GM21619 (cell line): ENCODE results near the gene PPP2R1B.

Experiments used
- ATAC-seq: cut with Tn5 transposase; IDR thresholded peaks from one replicate; pipeline ENCODE4 v1.9.1; 2021; ENCODE audit not compliant: unreplicated experiment

The PPP2R1B gene

GRCh38 chr11:111697933-111698371 is 68.2 kb downstream of the PPP2R1B start:
- ATAC-seq = peak; percentile 59

- ATAC-seq = no peak
Observed at GRCh38 chr11:111696556-111696955, 69.6 kb downstream of the PPP2R1B start.

GRCh38 chr11:111694851-111695250 is 71.3 kb downstream of the PPP2R1B start:
- no peak for ATAC-seq

DNA sequence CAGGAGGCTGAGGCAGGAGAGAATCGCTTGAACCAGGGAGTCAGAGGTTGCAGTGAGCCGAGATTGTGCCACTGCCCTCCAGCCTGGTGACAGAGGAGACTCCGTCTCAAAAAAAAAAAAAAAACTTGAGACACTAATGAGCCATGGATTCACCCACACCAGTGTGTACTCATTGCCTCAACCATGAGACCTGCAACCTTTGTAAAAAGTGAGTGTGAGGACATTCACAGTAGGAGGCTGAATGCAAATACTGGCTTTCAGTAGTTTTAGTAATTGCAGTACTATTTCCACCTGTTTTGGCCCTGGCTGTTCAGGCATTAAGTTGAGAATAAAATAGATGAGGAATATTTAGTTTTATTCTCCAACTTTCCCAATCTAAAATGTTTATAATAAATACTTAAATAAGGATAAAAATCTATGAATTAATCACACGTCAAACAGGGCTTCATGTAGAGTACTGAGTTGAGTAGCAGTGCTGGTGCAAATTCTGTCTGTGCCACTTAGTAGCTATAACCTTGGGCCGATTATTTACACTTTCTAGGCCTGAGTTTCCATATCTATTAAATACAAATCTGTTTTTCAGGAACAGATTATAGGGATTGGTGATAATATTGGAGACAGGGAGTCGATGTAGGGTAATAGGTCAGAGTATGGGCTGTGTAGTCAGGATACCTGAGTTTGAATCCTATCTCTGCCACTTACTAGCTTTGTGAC is 72.8 kb downstream of the PPP2R1B start:
- no peak for ATAC-seq

DNA sequence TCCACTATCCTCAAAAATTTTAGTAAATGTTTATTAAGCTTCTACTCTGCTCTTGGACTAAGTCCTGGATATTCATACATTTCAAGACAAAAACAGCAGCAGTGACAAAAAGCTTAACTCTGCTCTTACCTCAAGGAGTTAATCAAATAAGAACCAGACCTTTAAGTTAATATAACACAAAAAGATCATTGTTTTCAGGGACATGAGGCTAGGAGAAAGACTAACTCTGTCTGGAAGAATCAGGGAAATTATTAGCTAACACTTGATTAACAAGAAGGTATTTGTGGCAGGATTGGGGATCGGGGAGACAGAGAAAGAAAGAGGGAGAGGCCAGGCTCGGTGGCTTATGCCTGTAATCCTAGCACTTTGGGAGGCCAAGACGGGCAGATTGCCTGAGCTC is 74.4 kb downstream of the PPP2R1B start:
- no peak for ATAC-seq

DNA sequence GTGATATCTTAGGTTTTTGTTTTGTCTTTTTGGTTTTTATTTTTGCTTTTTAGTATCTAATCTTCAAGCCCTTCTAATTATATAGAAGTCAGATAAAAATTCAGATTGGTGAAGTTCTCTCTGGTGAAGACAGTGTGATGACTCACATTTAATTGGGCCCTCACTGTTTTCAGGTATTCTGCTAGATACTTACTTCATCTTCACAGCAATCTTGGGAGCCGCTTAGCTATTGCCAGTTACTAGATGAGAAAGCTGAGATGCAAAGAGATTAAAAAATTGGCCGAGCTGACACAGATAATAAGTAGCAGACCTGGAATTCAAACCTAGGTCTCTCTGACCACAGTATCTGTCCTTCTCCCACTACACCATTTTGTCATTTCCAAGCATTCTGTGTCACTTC is 75.0 kb downstream of the PPP2R1B start:
- no peak for ATAC-seq

- no peak for ATAC-seq
Observed at GRCh38 chr11:111688013-111688412, 78.2 kb downstream of the PPP2R1B start.

DNA sequence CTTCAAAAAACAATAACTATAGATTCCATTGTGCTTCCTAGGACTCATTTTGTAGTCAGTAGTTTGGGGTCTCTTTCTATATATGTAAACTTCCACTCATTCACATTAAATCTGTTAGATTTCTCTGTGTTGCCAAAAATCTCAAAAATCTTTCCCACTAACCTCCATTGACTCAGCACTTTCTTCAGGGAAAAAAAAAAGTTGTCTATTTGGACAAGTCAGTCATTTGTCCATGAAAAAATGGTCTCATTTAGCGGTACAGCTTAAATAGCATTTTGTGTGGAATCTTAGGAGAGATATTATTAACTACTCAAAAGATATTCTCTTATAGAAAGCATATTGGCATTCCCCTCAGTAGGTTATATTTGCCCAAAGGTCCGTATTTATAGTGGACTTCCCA is 81.9 kb downstream of the PPP2R1B start:
- ATAC-seq = no peak

- ATAC-seq = no peak
Observed at GRCh38 chr11:111683806-111684205, 82.4 kb downstream of the PPP2R1B start.

DNA sequence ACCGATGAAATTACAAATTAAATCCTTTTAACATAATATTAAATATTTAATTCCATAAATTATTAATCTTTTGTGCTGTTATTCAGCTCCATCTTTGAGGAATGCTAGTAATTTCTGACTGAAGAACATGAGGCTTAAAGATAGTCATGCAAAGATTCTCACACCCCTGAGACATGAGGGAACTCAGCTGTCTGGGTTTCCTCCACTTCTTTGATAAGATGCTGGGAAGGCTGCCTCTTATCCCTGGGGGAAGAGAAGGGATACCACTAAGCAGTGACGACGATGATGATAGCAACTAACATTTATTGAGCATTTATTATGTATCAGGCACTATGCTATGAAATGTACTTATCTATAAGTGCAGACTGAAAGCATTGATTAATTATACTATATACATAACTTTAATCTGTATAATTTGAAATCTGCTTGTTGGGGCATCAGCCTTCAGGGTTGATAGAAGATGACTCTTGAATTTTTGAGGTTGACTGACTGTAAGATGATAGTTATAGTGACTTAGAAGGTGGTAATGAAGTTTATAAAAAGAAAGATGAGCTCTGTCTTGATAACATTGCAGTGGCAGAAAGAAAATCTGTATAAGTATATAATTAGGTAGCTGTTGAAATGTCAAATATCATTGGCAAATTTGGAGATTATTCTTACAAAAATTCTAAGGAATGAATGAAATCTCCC is 85.6 kb downstream of the PPP2R1B start:
- ATAC-seq = no peak
